HepG2 (cell line): ENCODE data around the gene GALNT11. TPM values are rescaled to one million over a fixed set of nuclear protein-coding genes. Genes with fewer than 3 reads are reported as not detected.

Source experiments
- ATAC-seq: fragments of 200-7000 bp; cut with Tn5 transposase; 3 replicates; pipeline ENCODE4 v1.9.1; 2020; ENCODE audit warnings: mild to moderate bottlenecking, moderate library complexity
- BruUV-seq: library from RNA; stranded (reverse); fragments of 400-500 nt; replicated peaks from 2 replicates; lab custom pipeline; 2021; lab: Mats Ljungman, UMichigan
- CTCF ChIA-PET: fragments of 300-600 bp; formaldehyde crosslinking; extraction: SDS; loops from one replicate; lab custom pipeline; 2021; ENCODE audit warnings: low total read pairs, inconsistent platforms, low intra/inter-chr PET ratio; lab: Yijun Ruan, JAX
- POLR2A ChIA-PET: fragments of 350-600 bp; sonication (Branson Sonifier 250); formaldehyde crosslinking; loops from one replicate; lab custom pipeline; 2020; ENCODE audit warnings: antibody characterized with exemption, inconsistent platforms; lab: Yijun Ruan, JAX
- DNase-seq: peaks from one replicate; pipeline ENCODE4 v3.0.0-alpha.2; 2015; ENCODE audit warnings: low spot score
- FAIRE-seq: peaks from 3 replicates; lab custom pipeline; 2011; peaks lifted over from hg19 to GRCh38; lab: Jason Lieb, UNC
- H2AFZ ChIP-seq: one replicate; pipeline ENCODE4 v1.6.1; 2011; ENCODE audit warnings: low read length, inconsistent platforms
- H3K27ac ChIP-seq: fragments of 300-600 bp; 3 replicates; pipeline ENCODE4 v1.8.0; 2011; ENCODE audit warnings: mixed run types, mild to moderate bottlenecking, mixed read lengths, low read length, inconsistent platforms; ENCODE audit not compliant: insufficient read depth; ENCODE audit errors: extremely low read length
- H3K27me3 ChIP-seq, 2 experiments: fragments of 200-600 bp in 1 of 2; 2 replicates in 1 of 2; 3 replicates in 1 of 2; pipeline versions ENCODE4 v1.6.0 to v1.8.0; 2011; ENCODE audit warnings: low read length in 2 of 2, mild to moderate bottlenecking in 2 of 2, moderate library complexity in 2 of 2, inconsistent platforms in 1 of 2; ENCODE audit not compliant: insufficient read depth in 2 of 2, control insufficient read depth in 1 of 2
- H3K36me3 ChIP-seq, 2 experiments: fragments of 200-600 bp in 1 of 2; replicated peaks in 1 of 2; 2 replicates in 1 of 2; 3 replicates in 1 of 2; pipeline versions ENCODE4 v1.5.1 to v1.8.0; 2011; ENCODE audit warnings: low read length in 2 of 2, inconsistent platforms in 1 of 2; ENCODE audit not compliant: insufficient read depth in 2 of 2, control insufficient read depth in 1 of 2
- H3K4me1 ChIP-seq: 2 replicates; pipeline ENCODE4 v1.5.1; 2012; ENCODE audit warnings: low read length, inconsistent platforms; ENCODE audit not compliant: insufficient read depth
- H3K4me2 ChIP-seq: 2 replicates; pipeline ENCODE4 v1.6.0; 2011; ENCODE audit warnings: low read depth, low read length, inconsistent platforms
- H3K4me3 ChIP-seq, 3 experiments: fragments of 200-600 bp in 1 of 3; sonication (generic), shearing (Covaris generic) in 1 of 3; replicated peaks in 1 of 3; 2 replicates each; pipeline ENCODE4 v1.5.1; 2011 to 2016; ENCODE audit warnings: low read length in 3 of 3, inconsistent platforms in 2 of 3, low read depth in 2 of 3, mild to moderate bottlenecking in 2 of 3, control low read depth in 1 of 3, mixed read lengths in 1 of 3; ENCODE audit not compliant: insufficient read depth in 1 of 3
- H3K79me2 ChIP-seq: one replicate; pipeline ENCODE4 v1.6.1; 2011; ENCODE audit warnings: low read length, inconsistent platforms; ENCODE audit not compliant: insufficient read depth
- H3K9ac ChIP-seq: 2 replicates; pipeline ENCODE4 v1.6.0; 2011; ENCODE audit warnings: mild to moderate bottlenecking, low read depth, low read length, inconsistent platforms; ENCODE audit not compliant: insufficient read depth
- H3K9me3 ChIP-seq: 2 replicates; pipeline ENCODE4 v1.5.1; 2012; ENCODE audit warnings: mild to moderate bottlenecking, low read length
- H4K20me1 ChIP-seq: 2 replicates; pipeline ENCODE4 v1.6.0; 2011; ENCODE audit warnings: inconsistent platforms, mild to moderate bottlenecking, low read length, moderate library complexity; ENCODE audit not compliant: insufficient read depth
- ADNP ChIP-seq: sonication (generic); formaldehyde crosslinking; IDR thresholded peaks from 2 replicates; pipeline ENCODE4 v1.4.0; 2020; ENCODE audit warnings: missing genetic modification reagents
- ATF7 ChIP-seq, 2 experiments: fragments of 450-650 bp in 1 of 2; sonication (generic) in 1 of 2; formaldehyde crosslinking in 1 of 2; IDR thresholded peaks; 2 replicates each; pipeline versions ENCODE4 v1.4.0 to v1.6.1; 2016 to 2020; ENCODE audit warnings: antibody characterized with exemption in 1 of 2, mild to moderate bottlenecking in 1 of 2, missing genetic modification reagents in 1 of 2
- MNT ChIP-seq: fragments of 450-650 bp; IDR thresholded peaks from 2 replicates; pipeline ENCODE4 v1.6.1; 2016
- MXI1 ChIP-seq: IDR thresholded peaks from 3 replicates; pipeline ENCODE4 v1.6.1; 2012; ENCODE audit warnings: low read depth, low read length, inconsistent platforms, borderline replicate concordance
- YY1 ChIP-seq: IDR thresholded peaks from 2 replicates; pipeline ENCODE4 v1.6.1; 2011; ENCODE audit warnings: low read length, low read depth, moderate library complexity, mild to moderate bottlenecking; ENCODE audit not compliant: insufficient read depth, insufficient replicate concordance
- ZNF777 ChIP-seq: sonication (generic); formaldehyde crosslinking; IDR thresholded peaks from 2 replicates; pipeline ENCODE4 v1.4.0; 2020; ENCODE audit warnings: missing genetic modification reagents
- WGBS: methylation state at CpG from one replicate; pipeline ENCODE4 v1.1.6; 2017; ENCODE audit warnings: low lambda C conversion rate; 5-methylcytosine and 5-hydroxymethylcytosine counted together
- in situ Hi-C: cut with HindIII; loops from 2 replicates; pipeline ENCODE4 v1.10.0; 2017; ENCODE audit warnings: low pct_unique_long_range_greater_than_20kb; ENCODE audit not compliant: extremely low pct_ligation_motif_present
- intact Hi-C: fragments of 100-400 bp; cut with micrococcal nuclease; formaldehyde crosslinking; loops from one replicate; pipeline ENCODE4 v1.10.0; 2022; ENCODE audit not compliant: unreplicated experiment
- polyA plus RNA-seq, 8 experiments: library from polyadenylated mRNA; depleted of rRNA in 3 of 8; stranded (reverse) in 7 of 8; unstranded in 1 of 8; fragments of >200 nt; fragmentation: Illumina TruSeq in 4 of 8; extraction: Trizol in 4 of 8; gene quantifications; 2 replicates each; pipeline versions ENCODE4 v1.2.1 to v1.2.3, GENCODE V29; 2011 to 2016; ENCODE audit warnings: low read depth in 4 of 8, missing spikeins in 1 of 8, mixed read lengths in 1 of 8; ENCODE audit not compliant: insufficient read depth in 1 of 8
- total RNA-seq, 5 experiments: library from RNA; depleted of rRNA; stranded (reverse); fragments of >200 nt; fragmentation: Illumina TruSeq; extraction: Trizol; gene quantifications; 2 replicates each; pipeline ENCODE4 v1.2.3, GENCODE V29; 2016; ENCODE audit warnings: low read depth in 1 of 5

The GALNT11 gene
- total and polyA plus RNA-seq, 2 of the 13 experiments (the other 11 are each of a cell fraction or from before 2014, with no cell fraction given): 9.3 to 16.3 TPM

DNA sequence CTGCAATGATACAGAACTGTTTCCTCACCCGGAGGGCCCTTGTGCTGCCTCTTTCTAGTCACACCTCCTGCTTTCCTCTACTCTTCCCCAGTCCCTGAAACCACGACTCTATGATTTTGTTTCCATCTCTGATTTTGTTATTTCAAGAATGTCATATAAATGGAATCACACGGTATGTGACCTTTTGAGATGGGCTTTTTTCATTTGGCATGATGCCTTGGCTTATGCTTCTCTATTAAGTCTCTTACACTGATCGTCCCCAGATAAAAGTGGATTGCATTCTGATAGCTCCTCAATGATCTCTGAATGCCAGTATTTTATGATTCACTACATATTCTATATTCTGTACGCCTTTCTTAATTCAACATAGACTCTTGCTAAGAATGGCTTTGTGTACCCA, 78.2 kb downstream of the GALNT11 start (continued):
- no peak for TF ChIP-seq ZNF777 (CRISPR knock-in tag)

- no peak for FAIRE-seq
- POLR2A ChIA-PET: no interaction called here
- in situ Hi-C loops: no loop called here
Observed at GRCh38 chr7:152105205-152105604, 79.7 kb downstream of the GALNT11 start.

GRCh38 chr7:152106990-152107389, 81.5 kb downstream of the GALNT11 start:
- ATAC-seq (no peak), DNase-seq (no peak), FAIRE-seq (no peak)
- TF ChIP-seq MXI1: no peak
- TF ChIP-seq ATF7 (IDR thresholded peaks at IDR 0.05): peak; percentile 75
- TF ChIP-seq ATF7 (CRISPR knock-in tag; IDR thresholded peaks at IDR 0.05): no peak
- TF ChIP-seq ADNP (CRISPR knock-in tag): no peak
- 90% methylated on average over 4 of the region's 4 CpGs for WGBS
- Histone ChIP-seq H3K4me3 (no peak overlapping the region), H4K20me1 (no peaks in the 10 kb centered on the region), H3K36me3 (peaks cover 0 to 7% of the 10 kb centered on the region in 2 experiments; a peak in 2 of 5 replicates), H3K79me2 (no peaks in the 10 kb centered on the region), H3K27ac (no peak overlapping the region), H3K4me2 (no peak overlapping the region), H3K9ac (no peak overlapping the region), H3K27me3 (no peaks in the 10 kb centered on the region), H2AFZ (no peak overlapping the region), H3K4me1 (no peaks in the 10 kb centered on the region), H3K9me3 (no peaks in the 10 kb centered on the region)
- BruUV-seq: no TSS peak
- in situ Hi-C loops (no loop called here), intact Hi-C loops (no loop called here)
- POLR2A ChIA-PET: no interaction called here
- CTCF ChIA-PET: no interaction called here

More at GRCh38 chr7:152105205-152105604, 79.7 kb downstream of the GALNT11 start:
- WGBS: 96% methylated on average over 11 of the region's 11 CpGs
- CTCF ChIA-PET: no interaction called here
- DNase-seq (no peak), ATAC-seq (no peak)
- no peaks in the 10 kb centered on the region for H3K27me3 ChIP-seq
- H2AFZ ChIP-seq: no peak overlapping the region
- no peak overlapping the region for H3K4me2 ChIP-seq
- H3K27ac ChIP-seq: no peak overlapping the region
- intact Hi-C loops: no loop called here
- H3K79me2 ChIP-seq: no peaks in the 10 kb centered on the region
- no peaks in the 10 kb centered on the region for H3K9me3 ChIP-seq
- no TSS peak for BruUV-seq
- TF ChIP-seq MNT (no peak), YY1 (no peak)
- H3K4me1 ChIP-seq: no peaks in the 10 kb centered on the region
- H3K9ac ChIP-seq: no peak overlapping the region
- no peak overlapping the region for H3K4me3 ChIP-seq
- peaks cover 0 to 7% of the 10 kb centered on the region in 2 experiments; a peak in 2 of 5 replicates for H3K36me3 ChIP-seq
- no peaks in the 10 kb centered on the region for H4K20me1 ChIP-seq
